Body of pancreas (tissue), 4 donors: ENCODE measurements around the gene HSPG2.

ENCODE experiments used
- POLR2A ChIP-seq, 3 donors: fragments of 450-650 bp; IDR thresholded peaks; one replicate each; pipeline ENCODE4 v1.6.1; 2016; ENCODE audit warnings: antibody characterized with exemption in 3 of 3, mild to moderate bottlenecking in 2 of 3
- TF ChIP-seq, protein P1 (sequence below), 7 experiments: fragments of 450-650 bp in 4 of 7; fragments of 200-600 bp in 3 of 7; sonication (generic) in 3 of 7; IDR thresholded peaks; one replicate each; pipeline ENCODE4 v1.5.1; 2016 to 2019; ENCODE audit warnings: antibody characterized with exemption in 7 of 7

DNA sequence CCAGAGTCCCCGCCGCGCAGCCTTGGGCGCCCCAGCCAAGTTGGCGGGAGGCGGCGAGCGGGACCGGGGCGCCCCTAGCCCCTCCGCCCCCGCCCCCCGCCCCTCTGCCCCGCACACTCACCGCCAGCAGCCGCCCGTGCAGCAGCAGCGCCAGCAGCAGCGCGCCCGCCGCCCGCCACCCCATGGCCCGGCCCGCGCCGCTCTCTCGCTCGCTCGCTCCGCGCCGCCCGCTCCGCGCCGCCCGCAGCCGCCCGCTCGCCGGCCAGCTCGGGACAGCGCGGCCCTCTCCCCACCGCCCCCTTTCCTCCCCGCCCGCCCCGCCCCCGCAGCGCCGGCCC lies at the start of gene HSPG2:
- TF ChIP-seq, protein P1, sequence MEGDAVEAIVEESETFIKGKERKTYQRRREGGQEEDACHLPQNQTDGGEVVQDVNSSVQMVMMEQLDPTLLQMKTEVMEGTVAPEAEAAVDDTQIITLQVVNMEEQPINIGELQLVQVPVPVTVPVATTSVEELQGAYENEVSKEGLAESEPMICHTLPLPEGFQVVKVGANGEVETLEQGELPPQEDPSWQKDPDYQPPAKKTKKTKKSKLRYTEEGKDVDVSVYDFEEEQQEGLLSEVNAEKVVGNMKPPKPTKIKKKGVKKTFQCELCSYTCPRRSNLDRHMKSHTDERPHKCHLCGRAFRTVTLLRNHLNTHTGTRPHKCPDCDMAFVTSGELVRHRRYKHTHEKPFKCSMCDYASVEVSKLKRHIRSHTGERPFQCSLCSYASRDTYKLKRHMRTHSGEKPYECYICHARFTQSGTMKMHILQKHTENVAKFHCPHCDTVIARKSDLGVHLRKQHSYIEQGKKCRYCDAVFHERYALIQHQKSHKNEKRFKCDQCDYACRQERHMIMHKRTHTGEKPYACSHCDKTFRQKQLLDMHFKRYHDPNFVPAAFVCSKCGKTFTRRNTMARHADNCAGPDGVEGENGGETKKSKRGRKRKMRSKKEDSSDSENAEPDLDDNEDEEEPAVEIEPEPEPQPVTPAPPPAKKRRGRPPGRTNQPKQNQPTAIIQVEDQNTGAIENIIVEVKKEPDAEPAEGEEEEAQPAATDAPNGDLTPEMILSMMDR (IDR thresholded peaks at IDR 0.05): no peak
- TF ChIP-seq POLR2A (IDR thresholded peaks at IDR 0.05): no peak
